Neural cell (in vitro differentiated cells): Measurements from ENCODE around the gene P2RY1.

Experiments used
- CTCF ChIP-seq: fragments of 450-650 bp; IDR thresholded peaks from 2 replicates; pipeline ENCODE4 v1.5.1; 2014; ENCODE audit warnings: antibody characterized with exemption, mild to moderate bottlenecking, moderate library complexity; ENCODE audit not compliant: poor library complexity, severe bottlenecking
- SMC3 ChIP-seq: fragments of 450-650 bp; conservative IDR thresholded peaks from 2 replicates; pipeline ENCODE4 v1.6.1; 2014; ENCODE audit warnings: antibody characterized with exemption, mild to moderate bottlenecking, moderate library complexity; ENCODE audit not compliant: poor library complexity
- TF ChIP-seq, protein P1 (sequence below): IDR thresholded peaks from 2 replicates; pipeline ENCODE4 v1.6.1; 2012; ENCODE audit warnings: borderline replicate concordance

DNA sequence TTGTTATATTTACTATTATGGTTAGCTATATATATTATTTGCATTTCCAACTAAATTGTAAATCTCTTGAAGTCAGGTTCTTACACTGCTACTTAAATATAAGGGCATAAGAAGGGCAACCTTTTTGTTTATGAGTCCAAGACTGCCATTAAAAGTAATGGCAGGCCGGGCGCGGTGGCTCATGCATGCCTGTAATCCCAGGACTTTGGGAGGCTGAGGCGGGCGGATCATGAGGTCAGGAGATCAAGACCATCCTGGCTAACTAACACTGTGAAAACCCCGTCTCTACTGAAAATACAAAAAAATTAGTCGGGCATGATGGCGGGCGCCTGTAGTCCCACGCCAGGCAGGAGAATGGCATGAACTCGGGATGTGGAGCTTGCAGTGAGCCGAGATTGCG is 2.9 kb upstream of the P2RY1 start:
- TF ChIP-seq CTCF: no peak
- TF ChIP-seq, protein P1, sequence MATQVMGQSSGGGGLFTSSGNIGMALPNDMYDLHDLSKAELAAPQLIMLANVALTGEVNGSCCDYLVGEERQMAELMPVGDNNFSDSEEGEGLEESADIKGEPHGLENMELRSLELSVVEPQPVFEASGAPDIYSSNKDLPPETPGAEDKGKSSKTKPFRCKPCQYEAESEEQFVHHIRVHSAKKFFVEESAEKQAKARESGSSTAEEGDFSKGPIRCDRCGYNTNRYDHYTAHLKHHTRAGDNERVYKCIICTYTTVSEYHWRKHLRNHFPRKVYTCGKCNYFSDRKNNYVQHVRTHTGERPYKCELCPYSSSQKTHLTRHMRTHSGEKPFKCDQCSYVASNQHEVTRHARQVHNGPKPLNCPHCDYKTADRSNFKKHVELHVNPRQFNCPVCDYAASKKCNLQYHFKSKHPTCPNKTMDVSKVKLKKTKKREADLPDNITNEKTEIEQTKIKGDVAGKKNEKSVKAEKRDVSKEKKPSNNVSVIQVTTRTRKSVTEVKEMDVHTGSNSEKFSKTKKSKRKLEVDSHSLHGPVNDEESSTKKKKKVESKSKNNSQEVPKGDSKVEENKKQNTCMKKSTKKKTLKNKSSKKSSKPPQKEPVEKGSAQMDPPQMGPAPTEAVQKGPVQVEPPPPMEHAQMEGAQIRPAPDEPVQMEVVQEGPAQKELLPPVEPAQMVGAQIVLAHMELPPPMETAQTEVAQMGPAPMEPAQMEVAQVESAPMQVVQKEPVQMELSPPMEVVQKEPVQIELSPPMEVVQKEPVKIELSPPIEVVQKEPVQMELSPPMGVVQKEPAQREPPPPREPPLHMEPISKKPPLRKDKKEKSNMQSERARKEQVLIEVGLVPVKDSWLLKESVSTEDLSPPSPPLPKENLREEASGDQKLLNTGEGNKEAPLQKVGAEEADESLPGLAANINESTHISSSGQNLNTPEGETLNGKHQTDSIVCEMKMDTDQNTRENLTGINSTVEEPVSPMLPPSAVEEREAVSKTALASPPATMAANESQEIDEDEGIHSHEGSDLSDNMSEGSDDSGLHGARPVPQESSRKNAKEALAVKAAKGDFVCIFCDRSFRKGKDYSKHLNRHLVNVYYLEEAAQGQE: no peak
- TF ChIP-seq SMC3: no peak
